ENCODE data around the gene DPEP1.
"Not testable (repeated sequence)": the region's sequence is repeated elsewhere in the genome, so short reads cannot be mapped to it uniquely, and the experiment has no call there.

Gene DPEP1

DNA sequence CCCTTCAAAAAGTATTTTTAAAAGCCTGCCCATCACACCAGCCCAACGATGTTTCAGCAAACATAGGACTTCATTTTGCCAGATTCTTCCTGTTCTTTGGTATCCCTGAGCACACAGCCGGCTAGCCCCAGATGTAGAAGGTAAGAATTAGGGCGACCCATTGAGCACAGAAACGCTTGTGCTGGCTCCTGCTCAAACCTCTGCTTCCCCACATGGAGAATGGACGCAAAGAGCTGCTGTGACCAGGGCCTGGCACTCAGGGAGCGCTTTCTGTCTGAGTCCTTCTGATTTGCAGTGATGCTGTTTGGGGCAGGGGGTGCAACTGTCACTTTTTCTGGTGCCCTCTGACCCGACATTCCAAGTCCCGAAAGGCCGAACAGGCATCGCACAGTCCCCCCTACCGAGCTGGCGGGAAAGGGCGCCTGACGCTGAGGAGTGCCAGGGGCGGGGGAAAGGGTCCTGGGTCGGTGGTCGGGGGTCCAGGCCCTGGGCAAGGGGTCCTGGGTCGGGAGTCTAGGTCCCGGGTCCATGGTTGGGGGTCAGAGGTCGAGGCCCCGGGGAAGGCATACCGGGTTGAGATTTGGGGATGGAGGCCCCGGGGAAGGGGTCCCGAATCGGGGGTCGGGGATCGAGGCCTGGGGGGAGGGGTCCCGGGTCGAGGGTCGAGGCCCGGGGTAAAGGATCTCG, 43.1 kb downstream of the DPEP1 start:
- no peak for DNase-seq

- DNase-seq, result peak; percentile 90
Observed at GRCh38 chr16:89657442-89658220, 44.2 kb downstream of the DPEP1 start, which contains the start of the genes CHMP1A and SPATA33. Gene CHMP1A (minus strand): TSS chr16:89657708. CDS start chr16:89657588, 120 bp downstream. Gene SPATA33 (plus strand): TSS chr16:89657836. CDS start chr16:89657912, 76 bp downstream.

- DNase-seq, result no peak
Observed at GRCh38 chr16:89658221-89658879, 44.9 kb downstream of the DPEP1 start.

DNA sequence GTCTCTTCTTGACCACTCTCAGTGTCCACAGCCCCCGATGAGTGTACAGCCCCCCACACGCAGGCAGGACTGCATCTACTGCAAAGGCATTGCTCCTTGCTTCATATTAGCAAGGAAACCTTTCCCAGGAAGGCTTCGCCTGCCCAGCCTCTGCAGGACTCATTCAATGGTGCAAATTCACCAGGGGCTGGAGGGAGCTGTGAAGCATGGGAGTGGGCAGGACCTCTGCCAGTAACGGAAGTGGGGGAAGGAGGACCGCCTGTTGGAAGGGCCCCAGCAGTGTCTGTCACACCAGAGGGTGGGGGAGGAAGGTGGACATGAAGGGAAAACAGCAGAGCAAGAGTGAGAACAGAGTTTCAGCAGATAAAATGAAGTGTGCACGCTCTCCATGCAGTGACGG, 46.7 kb downstream of the DPEP1 start:
- DNase-seq, result no peak

- no peak for DNase-seq
Observed at GRCh38 chr16:89661215-89661614, 47.8 kb downstream of the DPEP1 start.

DNA sequence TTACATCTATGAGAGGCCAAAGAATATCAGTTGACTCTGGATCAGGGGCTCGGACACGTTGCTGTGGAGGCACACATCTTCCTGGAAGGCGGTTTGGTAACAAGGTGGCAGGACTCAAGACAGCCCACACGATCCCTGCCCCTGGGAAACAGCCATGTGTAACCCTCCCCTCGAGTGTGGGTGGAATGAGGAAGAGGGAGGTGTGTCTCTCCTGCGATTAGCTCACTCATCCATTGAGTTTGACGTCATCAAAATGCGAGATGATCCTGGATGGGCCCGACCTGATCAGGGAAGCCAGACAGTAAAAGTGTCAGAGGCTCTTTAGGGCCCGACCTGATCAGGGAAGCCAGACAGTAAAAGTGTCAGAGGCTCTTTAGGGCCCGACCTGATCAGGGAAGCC, 50.8 kb downstream of the DPEP1 start:
- DNase-seq, result not testable (repeated sequence)

- DNase-seq, result not testable (repeated sequence)
Observed at GRCh38 chr16:89667000-89667399, 53.6 kb downstream of the DPEP1 start.

GRCh38 chr16:89667633-89668032, 54.2 kb downstream of the DPEP1 start:
- no peak for DNase-seq

DNA sequence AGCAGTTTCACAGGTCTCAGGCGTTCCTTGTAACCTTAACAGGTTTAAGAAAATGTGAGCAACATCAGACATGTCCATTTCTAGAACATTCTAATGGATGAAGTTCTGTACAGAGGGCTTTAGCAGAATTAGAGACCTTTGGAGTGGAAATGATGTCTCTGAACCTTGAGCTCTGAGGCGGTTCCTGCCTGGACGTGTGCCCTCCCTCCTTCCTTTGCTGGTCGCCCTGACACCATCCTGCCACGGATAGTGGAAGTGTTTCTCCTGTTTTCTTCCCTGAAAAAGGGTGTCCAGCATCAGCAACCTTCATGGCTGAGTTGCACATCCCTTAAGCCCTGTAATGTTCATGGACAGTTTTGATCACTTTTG, 55.3 kb downstream of the DPEP1 start:
- DNase-seq, result no peak

- DNase-seq, result no peak
Observed at GRCh38 chr16:89669755-89670154, 56.3 kb downstream of the DPEP1 start.

GRCh38 chr16:89670496-89671431, 57.3 kb downstream of the DPEP1 start:
- DNase-seq, result no peak

- DNase-seq, result not testable (repeated sequence)
Observed at GRCh38 chr16:89671565-89671964, 58.1 kb downstream of the DPEP1 start.

- DNase-seq, result no peak
Observed at GRCh38 chr16:89672177-89672941, 58.9 kb downstream of the DPEP1 start.

DNA sequence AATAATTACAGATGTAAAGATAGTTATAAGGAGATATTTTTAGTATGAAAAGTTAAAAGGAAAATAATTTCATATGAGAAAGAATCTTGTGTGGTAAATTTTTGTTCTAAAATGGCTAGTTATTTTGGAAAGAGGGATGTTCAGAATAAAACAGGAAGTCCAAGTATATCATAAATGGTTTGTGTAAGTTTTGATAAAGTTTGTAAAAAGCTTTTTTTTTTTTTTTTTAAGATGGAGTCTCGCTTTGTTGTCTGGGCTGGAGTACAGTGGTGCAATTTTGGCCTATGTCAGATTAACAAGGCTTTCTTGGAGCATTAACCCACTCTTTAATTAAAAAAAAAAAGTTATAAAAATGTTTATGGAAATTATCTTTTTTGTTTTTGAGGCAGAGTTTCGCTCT, 64.8 kb downstream of the DPEP1 start:
- no peak for DNase-seq

GRCh38 chr16:89685916-89686315, 72.5 kb downstream of the DPEP1 start:
- DNase-seq, result no peak

- peak; percentile 81 to 88 for DNase-seq
Observed at GRCh38 chr16:89686520-89687091, 73.2 kb downstream of the DPEP1 start, which contains the start of gene CDK10. Gene CDK10 (plus strand): TSS chr16:89686689. CDS start chr16:89686711, 22 bp downstream.

DNA sequence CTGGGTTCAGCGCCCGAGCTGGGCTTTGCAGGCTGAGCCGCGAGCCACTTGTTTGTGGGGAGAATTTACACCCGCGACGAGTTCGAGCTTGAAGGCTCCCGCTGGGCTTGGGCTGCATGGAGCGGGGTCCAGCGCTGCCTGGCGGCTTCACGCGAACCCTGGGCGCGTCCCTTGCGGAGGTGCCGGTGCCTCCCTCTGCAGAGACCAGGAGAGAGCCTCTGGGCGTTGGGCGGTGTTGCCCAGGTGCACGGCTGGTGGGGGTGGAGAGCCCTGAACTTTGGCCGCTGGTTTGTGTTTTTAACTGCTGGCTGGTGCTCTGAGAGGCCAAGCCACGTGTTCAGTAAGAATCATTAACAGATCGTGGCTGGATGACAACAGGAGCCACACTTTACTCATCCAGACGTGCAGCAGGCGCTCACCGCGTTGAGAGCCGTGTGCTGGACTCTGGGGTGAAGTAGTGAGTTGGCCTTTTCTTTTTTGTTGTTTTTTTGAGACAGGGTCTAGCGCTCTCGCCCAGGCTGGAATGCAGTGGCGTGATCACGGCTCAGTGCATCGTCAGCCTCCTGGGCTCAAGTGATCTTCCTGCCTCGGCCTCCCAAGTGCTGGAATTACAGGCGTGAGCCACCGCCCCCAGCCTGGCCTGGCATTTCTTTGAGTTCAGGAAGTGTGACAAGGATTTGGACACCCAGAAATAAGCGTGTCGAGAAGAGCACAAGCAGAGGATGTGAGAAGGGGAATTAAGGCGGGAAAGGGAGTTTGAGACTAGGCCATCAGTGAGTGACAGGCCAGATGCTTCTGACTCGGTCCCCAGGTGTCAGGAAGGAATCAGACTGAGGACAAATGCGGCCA, 73.9 kb downstream of the DPEP1 start:
- DNase-seq, result no peak
